ENCODE data around the gene HERC3. TPM values are rescaled to one million over a fixed set of nuclear protein-coding genes. Genes with fewer than 3 reads are reported as not detected.
A peak's percentile ranks its signal among the peaks of the same experiment; 100 is the strongest.

HERC3 gene
- total and polyA plus RNA-seq, 2 of the 13 experiments (the other 11 are each of a cell fraction or from before 2014, with no cell fraction given): 3.8 to 6.2 TPM

GRCh38 chr4:88592600-88593448 lies 544 bp downstream of the HERC3 start (continued):
- TF ChIP-seq DDIT3 (CRISPR knock-in tag; IDR thresholded peaks at IDR 0.05) (no peak), ZSCAN30 (CRISPR knock-in tag; IDR thresholded peaks at IDR 0.05) (no peak), ZNF225 (CRISPR knock-in tag; IDR thresholded peaks at IDR 0.05) (peak; percentile 49; the same call in 1 of the 2 replicates), ZNF317 (CRISPR knock-in tag; IDR thresholded peaks at IDR 0.05) (0 out of 2 replicates have a peak, but pooled peaks have one; percentile 29), PATZ1 (CRISPR knock-in tag; IDR thresholded peaks at IDR 0.05) (peak; percentile 53), ZNF160 (CRISPR knock-in tag; IDR thresholded peaks at IDR 0.05) (peak; percentile 14; the same call in 1 of the 2 replicates), CAMTA2 (CRISPR knock-in tag; IDR thresholded peaks at IDR 0.05; ENCODE audit: borderline replicate concordance) (no peak; the same call in 1 of the 2 replicates), MED8 (CRISPR knock-in tag; IDR thresholded peaks at IDR 0.05; ENCODE audit: insufficient replicate concordance) (peak; percentile 49), MEIS1 (CRISPR knock-in tag; IDR thresholded peaks at IDR 0.05; ENCODE audit: borderline replicate concordance) (peak; percentile 24; the same call in 1 of the 2 replicates), SKI (IDR thresholded peaks at IDR 0.05; ENCODE audit: partially characterized antibody) (no peak), ZNF431 (CRISPR knock-in tag; IDR thresholded peaks at IDR 0.05; ENCODE audit: borderline replicate concordance, low read depth) (0 out of 2 replicates have a peak, but pooled peaks have one; percentile 59), THYN1 (CRISPR knock-in tag; IDR thresholded peaks at IDR 0.05; ENCODE audit: borderline replicate concordance, low read depth) (no peak), HMG20B (CRISPR knock-in tag; conservative IDR thresholded peaks at IDR 0.05) (no peak)
- TF ChIP-seq, protein P1, sequence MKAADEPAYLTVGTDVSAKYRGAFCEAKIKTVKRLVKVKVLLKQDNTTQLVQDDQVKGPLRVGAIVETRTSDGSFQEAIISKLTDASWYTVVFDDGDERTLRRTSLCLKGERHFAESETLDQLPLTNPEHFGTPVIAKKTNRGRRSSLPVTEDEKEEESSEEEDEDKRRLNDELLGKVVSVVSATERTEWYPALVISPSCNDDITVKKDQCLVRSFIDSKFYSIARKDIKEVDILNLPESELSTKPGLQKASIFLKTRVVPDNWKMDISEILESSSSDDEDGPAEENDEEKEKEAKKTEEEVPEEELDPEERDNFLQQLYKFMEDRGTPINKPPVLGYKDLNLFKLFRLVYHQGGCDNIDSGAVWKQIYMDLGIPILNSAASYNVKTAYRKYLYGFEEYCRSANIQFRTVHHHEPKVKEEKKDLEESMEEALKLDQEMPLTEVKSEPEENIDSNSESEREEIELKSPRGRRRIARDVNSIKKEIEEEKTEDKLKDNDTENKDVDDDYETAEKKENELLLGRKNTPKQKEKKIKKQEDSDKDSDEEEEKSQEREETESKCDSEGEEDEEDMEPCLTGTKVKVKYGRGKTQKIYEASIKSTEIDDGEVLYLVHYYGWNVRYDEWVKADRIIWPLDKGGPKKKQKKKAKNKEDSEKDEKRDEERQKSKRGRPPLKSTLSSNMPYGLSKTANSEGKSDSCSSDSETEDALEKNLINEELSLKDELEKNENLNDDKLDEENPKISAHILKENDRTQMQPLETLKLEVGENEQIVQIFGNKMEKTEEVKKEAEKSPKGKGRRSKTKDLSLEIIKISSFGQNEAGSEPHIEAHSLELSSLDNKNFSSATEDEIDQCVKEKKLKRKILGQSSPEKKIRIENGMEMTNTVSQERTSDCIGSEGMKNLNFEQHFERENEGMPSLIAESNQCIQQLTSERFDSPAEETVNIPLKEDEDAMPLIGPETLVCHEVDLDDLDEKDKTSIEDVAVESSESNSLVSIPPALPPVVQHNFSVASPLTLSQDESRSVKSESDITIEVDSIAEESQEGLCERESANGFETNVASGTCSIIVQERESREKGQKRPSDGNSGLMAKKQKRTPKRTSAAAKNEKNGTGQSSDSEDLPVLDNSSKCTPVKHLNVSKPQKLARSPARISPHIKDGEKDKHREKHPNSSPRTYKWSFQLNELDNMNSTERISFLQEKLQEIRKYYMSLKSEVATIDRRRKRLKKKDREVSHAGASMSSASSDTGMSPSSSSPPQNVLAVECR (CRISPR knock-in tag; IDR thresholded peaks at IDR 0.05; ENCODE audit: borderline replicate concordance): peak; percentile 81
- TF ChIP-seq, protein P2, sequence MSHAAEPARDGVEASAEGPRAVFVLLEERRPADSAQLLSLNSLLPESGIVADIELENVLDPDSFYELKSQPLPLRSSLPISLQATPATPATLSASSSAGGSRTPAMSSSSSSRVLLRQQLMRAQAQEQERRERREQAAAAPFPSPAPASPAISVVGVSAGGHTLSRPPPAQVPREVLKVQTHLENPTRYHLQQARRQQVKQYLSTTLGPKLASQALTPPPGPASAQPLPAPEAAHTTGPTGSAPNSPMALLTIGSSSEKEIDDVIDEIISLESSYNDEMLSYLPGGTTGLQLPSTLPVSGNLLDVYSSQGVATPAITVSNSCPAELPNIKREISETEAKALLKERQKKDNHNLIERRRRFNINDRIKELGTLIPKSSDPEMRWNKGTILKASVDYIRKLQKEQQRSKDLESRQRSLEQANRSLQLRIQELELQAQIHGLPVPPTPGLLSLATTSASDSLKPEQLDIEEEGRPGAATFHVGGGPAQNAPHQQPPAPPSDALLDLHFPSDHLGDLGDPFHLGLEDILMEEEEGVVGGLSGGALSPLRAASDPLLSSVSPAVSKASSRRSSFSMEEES (CRISPR knock-in tag; IDR thresholded peaks at IDR 0.05): no peak
